C1 segment of cervical spinal cord (tissue), 14 donors: Measurements from ENCODE around the gene OR2T27.
"Not testable (repeated sequence)": the region's sequence is repeated elsewhere in the genome, so short reads cannot be mapped to it uniquely, and the experiment has no call there.

Experiments used
- DNase-seq, 14 donors: peaks; one replicate each; lab custom pipeline; 2025; lab: John Stamatoyannopoulos, UW

The OR2T27 gene

GRCh38 chr1:248655354-248655753 lies at the start of gene OR2T27:
Gene OR2T27, minus strand, starts transcription at chr1:248655528. Its CDS starts 4,644 bp downstream, at chr1:248650884.
- DNase-seq, result not testable (repeated sequence)

- no peak for DNase-seq
These were observed 49.3 kb upstream of the OR2T27 start for GRCh38 chr1:248704606-248705005.

GRCh38 chr1:248703674-248704073 lies 48.3 kb upstream of the OR2T27 start:
- DNase-seq, result no peak

GRCh38 chr1:248702714-248703113 lies 47.4 kb upstream of the OR2T27 start, which contains the start of gene OR14I1:
Gene OR14I1, minus strand, starts transcription at chr1:248702766.
- DNase-seq, result no peak

- no peak for DNase-seq
These were observed 43.8 kb upstream of the OR2T27 start for GRCh38 chr1:248699099-248699498.

- no peak for DNase-seq
These were observed 42.6 kb upstream of the OR2T27 start for GRCh38 chr1:248697907-248698306.

- DNase-seq, result no peak
These were observed 41.4 kb upstream of the OR2T27 start for GRCh38 chr1:248696774-248697173.

- DNase-seq, result no peak
These were observed 40.9 kb upstream of the OR2T27 start for GRCh38 chr1:248696261-248696660.

GRCh38 chr1:248695451-248696132 lies 40.3 kb upstream of the OR2T27 start:
- no peak for DNase-seq

GRCh38 chr1:248691567-248692155 lies 36.3 kb upstream of the OR2T27 start:
- no peak for DNase-seq

GRCh38 chr1:248688527-248689298 lies 33.4 kb upstream of the OR2T27 start:
- DNase-seq, result no peak

GRCh38 chr1:248686815-248687214 lies 31.5 kb upstream of the OR2T27 start:
- DNase-seq, result no peak

GRCh38 chr1:248681651-248682050 lies 26.3 kb upstream of the OR2T27 start:
- DNase-seq, result no peak

GRCh38 chr1:248670003-248670402 lies 14.7 kb upstream of the OR2T27 start:
- DNase-seq, result no peak

GRCh38 chr1:248663453-248664328 lies 8.4 kb upstream of the OR2T27 start:
- not testable (repeated sequence) for DNase-seq

GRCh38 chr1:248656797-248657196 lies 1.5 kb upstream of the OR2T27 start:
- not testable (repeated sequence) for DNase-seq

- DNase-seq, result not testable (repeated sequence)
These were observed 6.4 kb downstream of the OR2T27 start for GRCh38 chr1:248648770-248649536.

- DNase-seq, result not testable (repeated sequence)
These were observed 10.2 kb downstream of the OR2T27 start, which contains the start of gene OR2T35 for GRCh38 chr1:248645178-248645577. Gene OR2T35, minus strand, starts transcription at chr1:248645278. Its CDS starts 6,020 bp downstream, at chr1:248639258.

- not testable (repeated sequence) for DNase-seq
These were observed 12.2 kb downstream of the OR2T27 start for GRCh38 chr1:248642971-248643651.

GRCh38 chr1:248641583-248641982 lies 13.7 kb downstream of the OR2T27 start:
- DNase-seq, result not testable (repeated sequence)
